GM21825 (cell line): ENCODE data around the gene SIGMAR1.

Source experiments
- ATAC-seq: cut with Tn5 transposase; IDR thresholded peaks from one replicate; pipeline ENCODE4 v1.9.1; 2021; ENCODE audit warnings: mild to moderate bottlenecking, moderate library complexity; ENCODE audit not compliant: unreplicated experiment

SIGMAR1 gene

DNA sequence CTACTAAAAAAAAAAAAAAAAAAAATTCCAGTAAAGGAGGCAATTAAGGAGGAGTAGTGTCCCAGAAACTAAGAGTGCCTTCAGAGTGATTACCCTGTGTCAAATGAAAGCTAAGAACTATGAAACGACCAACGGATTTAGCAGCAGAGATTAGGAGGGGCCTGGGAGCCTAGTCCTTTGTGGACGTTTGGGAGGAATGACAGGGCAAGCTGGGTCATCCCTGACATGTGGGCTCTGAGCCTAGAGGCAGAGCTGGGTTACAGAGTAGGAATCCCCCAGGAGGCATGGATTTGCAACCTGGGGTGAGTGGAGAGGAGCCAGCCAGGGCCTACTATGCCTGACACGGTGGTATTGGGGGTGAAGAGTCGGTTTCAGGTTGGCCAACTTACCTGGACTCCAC is 4.4 kb downstream of the SIGMAR1 start:
- no peak for ATAC-seq

DNA sequence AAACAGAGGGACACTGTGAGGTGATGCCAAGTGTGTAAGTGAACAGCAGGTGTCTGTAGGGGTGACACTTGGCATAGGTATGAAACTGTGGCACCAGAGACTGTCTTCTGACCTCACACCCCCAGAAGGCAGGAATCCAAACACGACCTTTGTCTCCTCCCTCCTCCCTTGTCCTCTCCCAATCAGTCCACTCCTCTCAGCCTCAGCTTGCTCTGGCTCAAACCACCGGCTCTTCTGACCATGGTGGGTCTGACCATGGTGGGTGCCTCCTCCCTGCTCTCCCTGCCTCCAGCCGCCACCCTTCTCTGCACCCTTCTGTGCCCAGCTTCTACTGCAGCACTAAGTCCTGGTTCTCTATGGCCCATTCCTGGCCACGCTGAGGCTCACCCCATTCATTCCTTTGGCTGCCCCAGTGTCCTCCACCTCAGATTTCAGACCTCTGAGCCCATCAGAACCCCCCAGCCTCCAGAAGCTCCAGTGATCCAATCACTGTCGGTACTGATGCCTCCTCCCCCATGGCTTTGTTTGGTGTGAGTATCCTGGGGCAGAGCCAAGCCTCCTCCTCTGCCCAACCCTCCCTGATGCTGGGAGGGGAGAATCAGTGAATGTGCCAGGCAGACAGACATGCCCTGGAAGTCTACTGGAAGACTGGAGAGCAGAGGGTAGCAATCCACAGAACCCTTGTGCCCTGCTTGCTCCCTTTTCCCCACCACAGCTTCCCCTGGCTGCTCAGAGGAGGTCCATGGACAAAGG is 7.0 kb downstream of the SIGMAR1 start:
- ATAC-seq = no peak

DNA sequence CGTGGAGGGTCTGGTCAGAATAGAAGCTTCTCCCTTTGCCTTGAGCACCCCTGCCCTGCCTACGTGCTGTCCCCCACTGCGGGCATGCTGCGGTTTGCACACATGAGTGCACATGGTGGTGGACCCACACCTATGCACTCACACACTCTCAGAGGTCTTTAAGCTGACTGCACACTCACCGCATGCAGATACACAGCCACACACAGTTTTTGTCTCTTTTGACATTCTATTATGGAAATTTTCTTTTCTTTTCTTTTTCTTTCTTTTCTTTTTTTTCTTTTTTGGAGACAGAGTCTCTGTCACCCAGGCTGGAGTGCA is 8.1 kb downstream of the SIGMAR1 start:
- no peak for ATAC-seq

DNA sequence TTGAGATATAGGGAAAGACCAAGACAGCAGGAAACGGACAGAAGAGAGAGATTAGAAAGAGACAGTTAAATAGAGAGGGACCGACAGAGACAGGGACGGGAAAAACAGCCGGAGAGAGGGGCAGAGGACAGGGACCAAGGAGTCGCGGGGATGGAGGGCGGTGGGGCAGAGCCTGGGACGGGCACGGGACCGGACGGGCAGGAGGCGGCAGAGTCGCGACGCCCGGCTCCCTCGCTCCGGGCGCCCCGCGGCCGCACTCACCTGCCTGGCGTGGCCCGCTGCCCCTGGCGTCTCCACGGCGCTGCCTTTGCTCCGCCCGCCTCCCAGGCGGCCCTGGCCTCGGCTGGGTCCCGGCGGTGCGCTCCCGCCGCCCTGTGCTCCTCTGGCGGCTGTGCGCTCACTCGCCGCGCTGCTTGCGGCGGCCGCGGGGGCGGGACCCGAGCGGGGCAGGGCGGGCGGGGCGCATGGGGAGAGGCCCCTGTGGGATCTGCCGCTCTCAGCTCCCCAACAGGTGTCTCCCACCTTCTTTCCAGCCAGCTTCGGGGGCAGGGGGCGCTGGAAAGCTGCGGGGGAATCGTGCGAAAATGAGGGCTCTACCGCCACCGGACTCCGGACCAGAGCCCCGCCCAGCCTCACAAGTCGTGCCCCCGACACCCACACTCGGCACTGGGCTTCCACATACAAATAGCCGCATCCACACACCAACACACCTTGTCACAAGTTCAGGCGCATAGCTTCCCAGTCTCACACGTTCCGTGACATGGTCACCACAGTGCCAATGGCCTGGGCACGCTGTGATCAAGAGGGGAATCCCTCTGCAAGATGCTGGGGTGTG is 8.7 kb downstream of the SIGMAR1 start, which contains the start of gene ARID3C:
TSS of gene ARID3C (minus strand) at position 411 of the 835 bp plus-strand sequence. CDS start 1,052 bp downstream, outside the sequence.
- ATAC-seq = no peak

DNA sequence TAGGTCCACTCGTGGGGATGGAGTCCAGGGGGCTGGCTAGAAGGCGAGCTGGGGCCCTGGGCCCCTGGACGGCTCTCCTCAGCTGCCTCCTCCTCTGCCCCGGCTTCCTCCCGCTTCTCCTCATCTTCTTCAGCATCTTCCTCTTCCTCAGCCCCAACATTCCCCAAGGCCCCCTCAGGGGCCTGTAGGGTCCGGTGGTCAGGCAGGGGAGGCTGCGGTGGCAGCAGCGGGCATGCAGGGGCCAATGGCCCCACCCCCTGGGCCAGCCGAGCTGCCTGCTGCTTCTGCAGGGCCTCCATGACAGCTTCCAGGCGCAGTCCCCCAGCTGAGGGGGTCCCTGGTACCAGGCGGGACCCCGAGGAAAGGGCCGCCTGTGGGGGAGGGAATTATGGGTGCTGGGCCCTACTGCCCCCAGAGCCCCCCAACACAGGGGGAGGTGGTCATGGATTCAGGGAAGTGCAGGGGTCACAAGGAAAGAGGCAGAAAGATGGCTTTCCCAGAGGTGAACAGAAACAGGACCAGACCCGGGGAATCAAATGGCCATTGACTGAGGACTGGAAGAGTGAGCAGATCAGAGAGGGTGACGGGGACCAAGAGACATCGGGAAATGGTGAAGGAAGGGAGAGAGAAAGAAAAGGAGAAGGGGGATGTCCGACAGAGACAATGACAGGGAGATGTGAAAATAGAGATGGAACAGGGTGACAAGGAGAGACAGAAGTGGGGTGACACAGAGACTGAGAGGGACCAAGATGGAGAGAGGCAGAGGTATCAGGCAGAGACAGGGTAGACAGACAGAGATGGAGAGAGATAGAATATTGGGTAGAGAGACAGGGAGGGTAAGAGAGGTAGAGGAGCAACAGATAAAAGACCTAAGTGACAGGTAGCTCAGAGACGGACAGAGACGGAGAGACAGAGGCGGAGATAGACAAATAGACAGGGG is 9.6 kb downstream of the SIGMAR1 start:
- ATAC-seq = no peak

DNA sequence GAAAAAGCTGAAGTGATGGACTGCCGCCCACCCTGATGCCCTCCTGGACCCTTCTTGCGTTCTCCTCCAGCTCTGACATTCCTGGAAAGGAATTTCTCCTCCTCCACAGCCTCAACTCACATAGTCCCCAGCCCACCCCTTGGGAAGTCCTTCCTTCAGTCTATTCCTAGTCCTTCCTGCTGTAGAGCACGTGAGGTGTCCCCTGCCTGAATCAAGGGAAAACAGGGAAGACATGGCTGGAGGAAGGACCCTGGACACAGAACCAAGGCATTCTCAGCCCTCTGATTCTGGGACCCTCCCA is 12.5 kb downstream of the SIGMAR1 start:
- ATAC-seq = no peak

DNA sequence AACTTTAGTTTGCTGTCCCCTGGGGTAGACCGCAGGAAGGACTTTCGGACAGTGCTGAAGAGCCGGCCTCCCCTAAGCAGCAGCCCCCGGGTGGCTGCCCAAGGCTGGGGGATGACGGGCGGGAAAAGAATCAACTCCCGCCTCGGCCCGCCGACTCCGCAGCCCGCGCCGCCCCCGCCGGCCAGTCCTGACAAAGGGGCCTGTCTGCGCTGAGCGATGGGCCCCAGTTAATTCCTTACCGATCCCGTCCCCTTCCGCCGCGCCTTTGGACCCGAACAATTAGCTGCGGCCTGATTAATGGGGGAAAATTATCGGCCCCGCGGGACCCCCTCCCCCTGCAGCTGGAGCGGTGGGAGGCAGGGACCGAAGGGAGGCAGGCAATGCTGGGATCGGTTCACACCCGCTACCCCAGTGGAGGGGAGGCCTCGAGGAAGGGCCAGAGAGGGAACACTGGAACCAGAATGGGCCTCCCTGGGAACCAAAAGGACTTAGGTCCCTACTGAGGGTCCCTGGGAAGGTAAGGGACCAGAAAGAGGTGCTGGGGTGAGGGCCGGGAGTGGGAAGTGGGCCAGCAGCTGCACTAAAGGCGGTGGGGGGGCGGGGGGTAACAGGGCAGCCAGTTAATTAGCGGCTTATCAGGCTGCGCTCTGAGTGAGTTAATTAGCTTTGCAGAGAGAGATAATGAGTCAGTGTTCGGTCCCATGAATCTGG is 13.0 kb downstream of the SIGMAR1 start:
- no peak for ATAC-seq

DNA sequence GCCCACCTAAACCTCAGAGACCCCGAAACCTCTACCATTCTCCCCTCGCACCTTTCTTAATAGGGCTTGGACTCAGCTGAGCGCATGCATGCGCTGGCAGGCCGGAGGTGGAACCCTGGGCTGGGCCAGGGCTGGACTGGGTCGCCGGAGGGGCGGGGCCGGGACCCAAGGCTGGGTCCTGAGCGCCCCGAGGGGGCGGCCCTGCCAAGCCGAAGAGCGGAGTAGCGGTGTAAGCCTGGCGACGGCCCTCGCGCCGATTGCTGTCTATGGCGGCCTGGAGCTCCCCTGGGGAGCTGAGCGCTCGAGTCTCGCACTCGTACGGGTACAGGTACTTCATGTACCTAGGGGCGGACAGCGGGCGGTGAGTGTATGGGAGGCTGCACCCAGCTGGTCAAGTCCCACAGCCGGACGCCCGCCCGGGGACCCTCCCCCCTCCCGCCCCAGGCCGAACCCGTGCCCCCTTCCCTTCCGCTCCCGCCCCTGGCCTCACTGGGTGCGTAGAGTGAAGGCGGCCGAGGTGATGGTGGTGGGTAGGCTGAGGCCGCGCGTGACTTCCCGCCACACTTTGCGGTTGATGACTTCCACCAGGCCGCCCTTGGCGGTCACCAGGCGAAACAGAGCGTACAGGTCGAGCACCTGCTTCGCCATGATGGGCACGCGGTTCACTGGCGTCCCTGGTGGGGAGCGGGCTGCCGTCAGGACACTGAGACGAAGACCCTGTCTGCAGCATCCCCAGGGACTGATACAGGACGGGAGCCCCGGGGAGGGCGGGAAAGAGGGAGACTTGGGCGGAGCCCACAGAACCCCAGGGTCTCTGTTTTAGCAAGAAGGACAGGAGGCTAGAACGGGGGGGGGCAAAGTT is 14.0 kb downstream of the SIGMAR1 start:
- ATAC-seq = no peak

DNA sequence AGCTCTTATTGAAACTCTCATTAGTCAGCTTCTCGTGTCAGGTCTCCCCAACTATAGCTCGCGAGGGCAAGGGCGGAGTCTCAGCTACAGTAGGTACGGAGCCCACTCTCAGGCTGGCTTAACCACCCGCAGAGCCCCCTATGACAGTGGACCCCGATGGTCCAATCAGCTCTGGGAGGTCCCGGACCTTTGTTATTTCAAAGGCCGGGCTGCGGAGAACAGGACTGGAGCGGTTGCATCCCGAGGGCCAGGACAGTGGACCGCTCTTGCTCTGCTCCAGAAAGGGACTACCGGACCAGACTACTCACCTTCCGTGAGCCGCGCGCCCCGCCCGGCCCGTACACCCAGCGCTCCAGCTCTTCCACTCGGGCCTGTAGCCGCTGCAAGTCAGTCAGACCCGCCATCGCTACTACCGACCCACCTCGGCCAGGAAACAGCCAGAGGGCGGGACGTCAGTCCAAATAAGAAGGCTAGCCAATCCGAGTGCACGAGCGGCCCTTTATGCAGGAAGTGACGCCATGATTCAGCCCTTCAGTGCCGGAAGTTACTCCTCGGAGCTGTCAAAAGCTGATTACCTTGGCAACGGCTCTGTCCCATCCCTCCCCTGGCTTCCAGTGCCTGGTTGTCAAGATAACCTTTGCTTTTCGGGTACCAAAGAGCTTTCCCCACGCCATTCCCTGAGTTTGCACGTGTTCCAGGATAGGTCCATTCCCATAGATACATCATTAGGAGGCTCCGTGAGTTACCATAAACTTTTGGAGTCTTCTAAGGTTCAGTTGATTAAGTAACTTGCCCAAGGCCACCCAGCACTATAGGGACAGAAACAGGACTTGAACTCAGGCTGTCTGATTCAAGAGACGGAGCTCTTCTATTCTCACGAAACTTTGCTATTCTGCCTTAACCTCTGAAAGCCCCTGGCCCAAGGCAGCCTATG is 17.3 kb downstream of the SIGMAR1 start, which contains the start of gene DCTN3:
TSS of gene DCTN3 (minus strand) at position 435 of the 934 bp plus-strand sequence. CDS start at position 404, 31 bp downstream.
- ATAC-seq = peak; percentile 95

DNA sequence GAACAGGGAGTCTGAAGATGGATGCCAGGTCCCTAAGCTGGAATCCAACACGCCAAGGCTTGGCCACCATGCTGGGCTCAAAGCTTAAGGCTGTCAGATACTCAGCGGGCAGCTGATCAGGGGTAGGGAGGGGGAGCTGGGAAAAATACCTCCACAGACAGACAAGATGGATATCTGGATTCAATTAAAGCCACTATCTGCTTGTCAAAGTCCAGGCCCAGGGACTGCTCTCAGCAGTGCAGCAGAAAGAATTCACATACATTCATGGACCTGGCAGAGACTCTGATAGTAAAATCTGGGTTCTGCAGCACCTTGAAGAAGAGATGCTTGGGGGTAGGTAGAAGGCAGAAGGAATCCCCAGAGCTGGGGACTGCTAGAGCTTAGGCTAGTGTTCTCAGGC is 22.5 kb downstream of the SIGMAR1 start:
- ATAC-seq = no peak

DNA sequence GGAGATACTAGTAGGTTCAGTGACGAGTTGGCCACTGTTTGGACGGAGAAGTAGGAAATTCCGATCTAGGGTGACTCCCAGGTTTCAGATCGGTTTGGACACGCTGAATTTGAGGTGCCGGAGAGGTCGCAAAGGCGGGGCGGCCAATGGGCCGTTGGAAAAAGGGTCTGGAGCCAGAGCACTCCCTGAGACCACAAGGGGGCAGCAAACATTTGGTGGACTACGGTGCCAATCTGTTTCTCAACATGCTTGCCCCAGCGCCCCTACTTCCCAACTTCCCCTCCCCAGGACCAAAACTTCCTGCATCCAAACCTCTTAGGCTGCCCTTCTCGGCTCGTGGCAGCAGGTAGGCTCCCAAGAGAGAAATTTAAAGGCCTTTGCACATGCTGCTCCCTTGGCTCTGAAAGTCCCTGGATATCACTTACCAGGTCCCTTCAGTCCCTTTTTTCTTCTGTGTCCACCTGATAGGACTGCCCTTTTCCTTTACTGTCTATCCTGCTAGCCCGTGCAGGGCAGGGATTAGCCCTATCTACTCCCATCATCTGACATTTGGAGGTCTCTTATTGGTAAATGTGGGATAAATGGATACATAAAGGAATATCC is 24.7 kb downstream of the SIGMAR1 start:
- ATAC-seq = peak; percentile 47

DNA sequence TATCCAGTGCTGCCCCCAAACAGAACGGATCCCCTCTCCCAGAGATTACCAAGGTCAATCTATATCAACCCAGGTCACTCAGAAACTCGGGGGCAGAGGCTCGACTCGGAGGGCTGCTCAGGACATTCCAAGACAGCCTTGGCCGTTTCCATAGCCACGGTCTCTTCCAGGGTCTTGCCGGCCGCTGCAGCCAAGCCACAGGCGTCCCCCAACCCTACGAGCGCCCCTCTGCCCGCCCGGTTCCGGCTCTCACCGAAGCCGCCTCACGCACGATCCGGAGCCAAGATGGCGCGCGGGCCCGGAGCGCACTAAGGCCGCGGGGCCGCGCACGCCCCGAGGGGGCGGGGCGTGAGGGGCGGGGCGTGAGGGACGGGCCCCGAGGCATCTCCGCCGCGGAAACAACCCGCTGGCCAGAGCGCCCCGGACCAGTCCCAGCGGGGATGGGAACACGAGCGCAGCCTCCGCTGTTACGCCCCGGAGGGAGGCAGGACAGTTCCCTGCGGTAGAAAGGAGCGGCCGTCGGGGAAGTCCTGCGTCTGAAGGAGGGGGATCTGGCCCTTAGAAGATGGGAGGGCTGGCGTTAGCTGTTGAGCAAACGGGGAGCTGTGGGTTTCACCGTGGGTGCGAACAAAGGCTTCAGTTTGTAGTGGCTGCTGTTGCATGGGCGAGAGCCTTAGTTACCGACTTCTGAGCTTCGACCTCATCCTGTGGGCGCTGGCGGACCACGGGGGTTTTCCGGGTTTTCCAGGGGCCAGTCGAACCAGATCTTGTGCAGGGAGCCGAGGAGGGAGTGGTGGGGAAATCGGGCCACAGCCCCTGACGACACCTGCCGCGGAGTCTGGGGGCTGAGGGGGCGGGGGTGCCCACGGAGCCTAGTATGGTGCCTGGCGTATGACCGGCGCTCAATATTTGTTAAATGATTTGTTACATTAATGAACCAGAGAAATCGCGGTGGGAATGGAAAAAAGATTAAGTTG is 25.5 kb downstream of the SIGMAR1 start, which contains the start of gene RPP25L:
TSS of gene RPP25L (minus strand) at position 287 of the 977 bp plus-strand sequence. CDS start 801 bp downstream, outside the sequence.
- ATAC-seq = peak; percentile 87

DNA sequence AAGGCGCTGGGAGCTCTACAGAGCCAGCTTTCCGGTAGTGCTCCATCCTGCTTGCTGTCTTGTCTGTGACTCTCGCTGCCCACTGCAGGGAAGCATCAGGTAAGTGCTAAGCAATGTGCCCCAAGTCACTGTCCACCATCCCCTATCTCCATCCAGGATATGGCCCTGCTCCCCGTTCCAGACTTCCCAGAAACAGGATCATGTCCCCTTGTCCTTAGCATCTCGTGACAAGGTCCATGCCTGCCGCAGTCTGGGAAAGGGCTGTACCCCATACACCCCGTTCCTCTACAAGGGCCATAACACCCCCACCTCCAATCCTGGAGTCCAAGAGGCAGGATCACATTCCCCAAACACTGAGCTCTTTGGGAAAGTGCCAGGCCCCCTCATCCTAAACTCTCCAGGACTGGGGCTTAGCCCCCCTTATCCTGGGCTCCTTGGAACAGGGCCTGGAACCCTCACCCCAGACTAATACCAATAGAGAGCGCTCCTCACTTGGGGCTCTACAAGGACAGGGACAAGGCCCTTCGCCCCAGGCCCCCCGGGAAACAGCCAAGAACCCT is 26.3 kb downstream of the SIGMAR1 start:
- ATAC-seq = no peak

DNA sequence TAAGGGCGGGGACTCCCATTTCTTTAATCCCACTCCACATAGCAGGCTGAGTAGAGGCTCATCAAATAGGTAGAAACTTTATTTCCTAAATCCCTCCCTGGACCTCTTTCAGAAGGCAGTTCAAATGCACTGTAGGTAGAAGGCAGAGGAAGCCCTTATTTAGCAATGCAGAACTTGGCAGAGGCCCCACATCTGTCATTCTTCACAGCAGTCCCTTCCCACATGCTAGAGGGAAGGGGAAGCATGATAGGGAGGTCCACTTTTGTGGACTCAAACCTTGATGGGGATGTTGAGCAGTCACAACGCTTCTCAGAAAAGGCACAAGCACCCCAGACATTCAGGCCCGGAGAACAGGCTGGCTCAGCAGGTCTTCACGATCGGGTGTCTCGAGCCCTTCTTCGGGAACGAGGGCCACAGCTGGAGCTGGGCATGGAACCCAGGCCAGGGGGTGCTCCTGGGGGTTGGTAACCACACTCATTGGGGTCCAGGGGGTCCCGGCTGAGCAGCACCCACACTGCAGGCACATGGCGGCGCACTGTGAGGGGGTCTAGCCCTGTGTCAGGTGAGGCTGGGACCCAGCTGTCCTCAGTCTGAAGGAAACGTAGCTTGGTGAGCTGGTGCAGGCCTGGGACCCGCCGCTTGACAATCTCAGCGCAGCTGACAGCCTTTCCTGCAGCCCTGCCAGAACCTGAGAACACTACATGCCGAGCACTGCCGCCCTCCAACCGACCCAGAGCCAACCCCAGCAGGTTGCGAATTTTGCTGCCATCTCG is 27.0 kb downstream of the SIGMAR1 start:
- no peak for ATAC-seq

DNA sequence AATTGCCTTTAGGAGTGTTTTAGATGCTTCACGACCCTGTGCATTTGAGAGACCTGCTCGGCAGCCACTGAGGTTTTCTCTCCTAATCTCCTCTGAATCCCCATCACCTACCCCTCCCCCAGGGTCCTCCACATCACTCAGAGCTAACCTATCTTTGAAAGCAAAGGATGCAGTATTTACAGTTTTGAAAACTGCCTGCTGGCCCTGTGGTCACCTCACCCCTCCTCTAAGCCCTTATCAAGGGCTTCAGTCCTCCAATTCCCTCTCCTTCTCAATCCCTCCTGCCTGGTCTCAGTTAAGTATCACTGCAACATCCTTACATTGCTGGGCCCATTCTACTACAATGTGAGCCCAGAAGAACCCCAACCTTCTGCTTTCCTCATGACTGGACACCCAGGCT is 30.3 kb downstream of the SIGMAR1 start:
- no peak for ATAC-seq

DNA sequence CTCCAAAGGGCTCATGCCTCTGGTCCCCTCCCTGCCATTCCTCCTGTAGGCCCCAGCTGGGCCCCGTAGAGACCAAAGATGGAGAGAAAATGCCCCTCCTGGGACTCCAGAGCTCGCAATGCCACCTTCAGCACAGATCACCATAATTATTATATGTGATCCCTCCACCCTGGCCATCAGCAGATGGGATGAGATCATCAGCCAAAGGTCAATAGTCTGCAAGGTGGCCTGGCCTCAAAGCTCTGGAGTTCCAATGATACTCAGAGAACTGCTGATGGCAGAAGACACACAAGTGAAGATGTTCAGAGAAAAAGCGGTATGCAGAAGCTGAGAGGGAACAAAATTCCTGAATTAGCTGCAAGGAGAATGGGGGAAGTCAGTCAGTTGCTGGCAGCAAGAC is 30.7 kb downstream of the SIGMAR1 start:
- ATAC-seq = no peak
